Heart left ventricle (tissue), 16 donors: ENCODE data around the gene SPOCK1. TPM values are rescaled to one million over a fixed set of nuclear protein-coding genes. Genes with fewer than 3 reads are reported as not detected.

Experiments used
- ATAC-seq, 4 donors: fragments of 200-7000 bp; cut with Tn5 transposase; one replicate each; pipeline ENCODE4 v1.9.1; 2020 to 2022; ENCODE audit warnings: moderate library complexity in 4 of 4, mild to moderate bottlenecking in 3 of 4, moderate number of reproducible peaks in 1 of 4
- DNase-seq, 5 donors: peaks; one replicate each; pipeline ENCODE4 v3.0.0-alpha.2; 2020
- H3K27ac ChIP-seq, 12 donors: fragments of 200-600 bp; sonication (generic) in 4 of 12; one replicate each; pipeline versions ENCODE4 v1.5.0 to v1.8.0; 2016 to 2022; ENCODE audit warnings: mild to moderate bottlenecking in 2 of 12
- H3K27me3 ChIP-seq, 9 donors: fragments of 200-600 bp; sonication (generic) in 2 of 9; one replicate each; pipeline versions ENCODE4 v1.5.1 to v1.8.0; 2016 to 2022; ENCODE audit warnings: mild to moderate bottlenecking in 3 of 9
- H3K36me3 ChIP-seq, 9 donors: fragments of 200-600 bp; sonication (generic) in 2 of 9; one replicate each; pipeline versions ENCODE4 v1.5.0 to v1.8.0; 2018 to 2022; ENCODE audit warnings: mild to moderate bottlenecking in 2 of 9
- H3K4me1 ChIP-seq, 12 donors: fragments of 200-600 bp; sonication (generic) in 4 of 12; one replicate each; pipeline versions ENCODE4 v1.5.0 to v1.8.0; 2016 to 2022; ENCODE audit warnings: mild to moderate bottlenecking in 3 of 12
- H3K4me3 ChIP-seq, 12 donors: fragments of 200-600 bp; sonication (generic) in 4 of 12; one replicate each; pipeline versions ENCODE4 v1.5.0 to v1.8.0; 2017 to 2022; ENCODE audit warnings: mild to moderate bottlenecking in 9 of 12, moderate library complexity in 4 of 12
- H3K9me3 ChIP-seq, 12 donors: fragments of 200-600 bp; sonication (generic) in 4 of 12; one replicate each; pipeline versions ENCODE4 v1.5.0 to v1.8.0; 2016 to 2022; ENCODE audit warnings: mild to moderate bottlenecking in 1 of 12
- POLR2A ChIP-seq, 2 donors: fragments of 450-650 bp; IDR thresholded peaks; one replicate each; pipeline ENCODE4 v1.6.1; 2017; ENCODE audit warnings: antibody characterized with exemption in 2 of 2, mild to moderate bottlenecking in 2 of 2, moderate library complexity in 2 of 2
- WGBS, 4 donors: extraction: QIAGEN DNeasy Blood & Tissue Kit in 2 of 4; methylation state at CpG; one replicate each; pipeline versions ENCODE4 v1.1.5 to v1.1.7; 2013 to 2018; 5-methylcytosine and 5-hydroxymethylcytosine counted together
- intact Hi-C, 10 donors: fragments of 100-400 bp; cut with DNase I; formaldehyde crosslinking; loops; one replicate each; pipeline versions ENCODE4 v1.11.1 to v1.14.2; 2022
- polyA plus RNA-seq, 2 donors: library from polyadenylated mRNA; stranded (reverse); fragments of 200-250 nt; gene quantifications; one replicate each; pipeline ENCODE4 v1.2.3, GENCODE V29; 2013
- total RNA-seq, 9 donors: library from RNA; depleted of rRNA in 2 of 9; stranded (reverse); fragments of >200 nt in 2 of 9; fragmentation: NEBNext Ultra II Directional in 3 of 9; extraction: Animal tissue kit (Norgen Biotek cat#: 25700) in 3 of 9; gene quantifications; one replicate each; pipeline versions ENCODE4 v1.1.0 to v1.2.4, GENCODE V29; 2016 to 2023
- TF ChIP-seq, protein P1 (sequence below), 12 donors: fragments of 200-600 bp; sonication (generic) in 4 of 12; IDR thresholded peaks; one replicate each; pipeline versions ENCODE4 v1.5.0 to v1.8.0; 2018 to 2022; ENCODE audit warnings: antibody characterized with exemption in 12 of 12, mild to moderate bottlenecking in 5 of 12
- donor health status: ischemic (EF 13 %, LVEDD 7.1; RV severe dilation, severe dysfunction).
- donor health status: healthy with polysubstance abuse.
- donor health status: DM: no; HTN: yes; CAD: no.
- donor health status: DM: no; HTN: no; CAD: no.
- donor health status: ischemic (EF 25% LVEDD 6.9; RV normal size, moderate dysfunction).
- donor health status: ischemic (EF 25% LVEDD 5.7; RV mildly dilated, moderate dysfunction).
- donor health status: healthy.
- donor health status: DM: yes; HTN: yes; CAD: no.
- donor health status: ischemic (EF 35%, LVEDD 5.7; RV mildly dilated, moderate dysfunction).
- donor health status: nonischemic (EF 11% LVEDD 7.7; RV severe dilation, severe dysfunction).
- donor health status: DM: yes; HTN: yes; CAD: no.
- donor health status: PGD.
- donor health status: ischemic (EF 29% LVEDD 5.4; RV normal size, mild dysfunction).
- donor health status: nonischemic (EF 23%, LVEDD 6.1; RV moderate dilation, normal function).

SPOCK1 gene
- total and polyA plus RNA-seq, 11 donors: 7.8 to 51.2 (median 19.9) TPM

DNA sequence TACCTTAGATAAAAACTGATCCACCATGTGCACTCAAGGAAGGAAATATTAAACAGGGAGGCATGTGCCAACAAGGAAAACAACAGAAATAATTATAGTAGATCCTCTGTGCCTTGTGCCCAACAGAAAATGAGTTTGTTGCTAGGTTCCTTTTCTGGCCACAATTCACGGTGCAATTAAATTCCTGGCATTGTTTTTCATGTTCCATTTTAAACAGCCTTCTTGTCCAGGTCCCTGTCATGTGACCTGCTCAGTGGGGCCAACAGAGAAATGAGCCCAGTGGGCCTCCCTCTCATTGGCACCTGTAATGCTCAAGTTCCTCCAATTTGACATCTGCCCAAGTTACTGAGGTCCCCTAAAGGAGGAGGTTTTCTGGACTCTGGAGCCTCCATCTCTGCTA lies 56.5 kb downstream of the SPOCK1 start:
- ATAC-seq (no peak), DNase-seq (no peak)
- 15 to 32% (median 23%) methylated on average over 1 of the region's 1 CpG for WGBS, 4 donors
- no peaks in the 10 kb centered on the region for H3K9me3 ChIP-seq
- no peak overlapping the region for H3K27ac ChIP-seq
- H3K27me3 ChIP-seq: no peaks in the 10 kb centered on the region
- no peaks in the 10 kb centered on the region for H3K36me3 ChIP-seq
- intact Hi-C loops: no loop called here
- TF ChIP-seq, protein P1, sequence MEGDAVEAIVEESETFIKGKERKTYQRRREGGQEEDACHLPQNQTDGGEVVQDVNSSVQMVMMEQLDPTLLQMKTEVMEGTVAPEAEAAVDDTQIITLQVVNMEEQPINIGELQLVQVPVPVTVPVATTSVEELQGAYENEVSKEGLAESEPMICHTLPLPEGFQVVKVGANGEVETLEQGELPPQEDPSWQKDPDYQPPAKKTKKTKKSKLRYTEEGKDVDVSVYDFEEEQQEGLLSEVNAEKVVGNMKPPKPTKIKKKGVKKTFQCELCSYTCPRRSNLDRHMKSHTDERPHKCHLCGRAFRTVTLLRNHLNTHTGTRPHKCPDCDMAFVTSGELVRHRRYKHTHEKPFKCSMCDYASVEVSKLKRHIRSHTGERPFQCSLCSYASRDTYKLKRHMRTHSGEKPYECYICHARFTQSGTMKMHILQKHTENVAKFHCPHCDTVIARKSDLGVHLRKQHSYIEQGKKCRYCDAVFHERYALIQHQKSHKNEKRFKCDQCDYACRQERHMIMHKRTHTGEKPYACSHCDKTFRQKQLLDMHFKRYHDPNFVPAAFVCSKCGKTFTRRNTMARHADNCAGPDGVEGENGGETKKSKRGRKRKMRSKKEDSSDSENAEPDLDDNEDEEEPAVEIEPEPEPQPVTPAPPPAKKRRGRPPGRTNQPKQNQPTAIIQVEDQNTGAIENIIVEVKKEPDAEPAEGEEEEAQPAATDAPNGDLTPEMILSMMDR (IDR thresholded peaks at IDR 0.05): no peak
- no peak for TF ChIP-seq POLR2A (IDR thresholded peaks at IDR 0.05)
- H3K4me1 ChIP-seq: no peaks in the 10 kb centered on the region
- no peak overlapping the region for H3K4me3 ChIP-seq

DNA sequence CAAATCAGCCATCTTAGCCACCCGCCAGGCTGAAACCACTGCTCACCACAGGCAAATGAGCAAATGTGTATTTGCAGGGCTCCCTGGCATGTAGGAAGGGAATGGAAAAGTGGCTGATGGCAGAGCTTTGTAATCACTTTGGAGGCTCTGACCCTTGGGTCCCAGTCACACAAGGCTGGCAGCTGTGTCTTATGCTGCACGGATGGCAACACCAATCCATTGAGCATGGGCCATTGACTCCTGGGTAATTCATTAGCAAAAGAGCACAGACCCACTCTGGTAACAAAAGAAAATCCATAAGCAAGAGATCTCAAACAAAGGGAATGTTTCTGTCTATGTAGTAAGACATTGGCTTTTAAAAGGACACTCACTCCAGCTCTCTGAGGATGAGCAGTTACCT lies 57.6 kb downstream of the SPOCK1 start:
- 88 to 100% (median 96%) methylated on average over 2 of the region's 2 CpGs for WGBS, 4 donors
- intact Hi-C loops: no loop called here
- Histone ChIP-seq H3K36me3 (no peaks in the 10 kb centered on the region), H3K9me3 (no peaks in the 10 kb centered on the region), H3K4me3 (no peak overlapping the region), H3K27ac (no peak overlapping the region), H3K4me1 (no peaks in the 10 kb centered on the region), H3K27me3 (no peaks in the 10 kb centered on the region)
- TF ChIP-seq, protein P1 (IDR thresholded peaks at IDR 0.05): no peak
- no peak for TF ChIP-seq POLR2A (IDR thresholded peaks at IDR 0.05)
- ATAC-seq (no peak), DNase-seq (no peak)

DNA sequence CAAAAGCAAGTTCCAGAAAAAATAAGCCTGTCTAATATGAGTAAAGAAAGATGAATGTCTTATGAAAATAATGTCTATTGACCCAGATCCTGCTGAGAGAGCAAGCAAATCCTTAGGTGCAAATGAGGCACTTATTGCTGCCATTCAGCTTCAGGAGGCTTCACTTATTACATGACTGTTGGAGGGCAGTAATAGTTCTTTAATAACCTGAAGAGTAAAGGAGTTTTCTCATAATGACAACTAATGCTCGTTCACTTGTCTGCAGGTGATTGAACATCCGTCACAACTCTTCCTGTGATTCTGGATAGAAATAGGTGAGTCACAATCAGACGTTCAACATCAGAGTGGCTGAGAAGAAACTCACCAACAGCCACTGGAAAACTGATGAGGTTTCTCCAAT lies 58.3 kb downstream of the SPOCK1 start:
- TF ChIP-seq, protein P1 (IDR thresholded peaks at IDR 0.05): no peak
- no peak for TF ChIP-seq POLR2A (IDR thresholded peaks at IDR 0.05)
- intact Hi-C loops: no loop called here
- Histone ChIP-seq H3K4me1 (no peaks in the 10 kb centered on the region), H3K9me3 (no peaks in the 10 kb centered on the region), H3K4me3 (no peak overlapping the region), H3K27me3 (no peaks in the 10 kb centered on the region), H3K36me3 (no peaks in the 10 kb centered on the region), H3K27ac (no peak overlapping the region)
- no peak for ATAC-seq
- WGBS, 4 donors: 57 to 79% (median 65%) methylated on average over 3 of the region's 3 CpGs
- no peak for DNase-seq

DNA sequence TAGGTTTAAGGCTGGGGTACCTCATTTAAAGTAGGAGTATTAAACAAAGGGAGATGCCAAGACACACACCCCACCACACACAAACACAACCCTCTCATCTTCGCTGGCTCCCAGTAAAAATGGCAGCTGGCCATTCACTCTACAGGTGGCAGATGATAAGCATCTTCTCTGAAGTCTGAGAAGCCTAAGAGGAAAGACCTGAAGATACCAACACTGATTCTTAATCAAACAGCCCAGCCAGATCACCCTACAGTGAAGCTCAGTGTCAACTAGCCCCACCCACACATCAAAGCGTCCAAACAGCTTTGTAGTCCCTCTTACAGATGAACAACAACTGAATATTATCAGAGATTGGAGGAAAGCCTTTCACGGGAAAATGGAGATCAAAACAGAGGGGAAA lies 59.5 kb downstream of the SPOCK1 start:
- DNase-seq (no peak), ATAC-seq (no peak)
- no peaks in the 10 kb centered on the region for H3K27me3 ChIP-seq
- H3K27ac ChIP-seq: no peak overlapping the region
- no peak for TF ChIP-seq POLR2A (IDR thresholded peaks at IDR 0.05)
- TF ChIP-seq, protein P1 (IDR thresholded peaks at IDR 0.05): no peak
- 55 to 63% (median 60%) methylated on average over 3 of the region's 3 CpGs for WGBS, 4 donors
- intact Hi-C loops: no loop called here
- no peaks in the 10 kb centered on the region for H3K4me1 ChIP-seq
- H3K36me3 ChIP-seq: no peaks in the 10 kb centered on the region
- no peaks in the 10 kb centered on the region for H3K9me3 ChIP-seq
- H3K4me3 ChIP-seq: no peak overlapping the region
